Prostate gland (tissue), 2 donors: ENCODE measurements around the gene MYO16. TPM values are rescaled to one million over a fixed set of nuclear protein-coding genes. Genes with fewer than 3 reads are reported as not detected.

Experiments
- DNase-seq: peaks from one replicate; pipeline ENCODE4 v3.0.0-alpha.2; 2019; ENCODE audit warnings: low spot score
- H3K27ac ChIP-seq, 2 donors: fragments of 200-600 bp; sonication (generic); 2 replicates each; pipeline ENCODE4 v1.5.1; 2017 to 2019
- H3K27me3 ChIP-seq: fragments of 200-600 bp; sonication (generic); replicated peaks from 2 replicates; pipeline ENCODE4 v1.5.1; 2019; ENCODE audit not compliant: insufficient read depth
- H3K36me3 ChIP-seq, 2 donors: fragments of 200-600 bp; sonication (generic); 1 replicate in 1 of 2; 2 replicates in 1 of 2; pipeline versions ENCODE4 v1.5.1 to v1.8.1; 2017 to 2019
- H3K4me1 ChIP-seq: fragments of 200-600 bp; sonication (generic); replicated peaks from 2 replicates; pipeline ENCODE4 v1.5.1; 2019
- H3K4me3 ChIP-seq, 2 donors: fragments of 200-600 bp; sonication (generic); 2 replicates each; pipeline ENCODE4 v1.5.1; 2017 to 2019
- H3K9me3 ChIP-seq: fragments of 200-600 bp; sonication (generic); 2 replicates; pipeline ENCODE4 v1.5.1; 2017
- POLR2A ChIP-seq: fragments of 450-650 bp; IDR thresholded peaks from one replicate; pipeline ENCODE4 v1.6.1; 2016; ENCODE audit warnings: antibody characterized with exemption, mild to moderate bottlenecking
- POLR2AphosphoS5 ChIP-seq: sonication (generic); formaldehyde crosslinking; IDR thresholded peaks from one replicate; pipeline ENCODE4 v1.6.1; 2017; ENCODE audit warnings: antibody characterized with exemption
- WGBS: methylation state at CpG from one replicate; pipeline ENCODE4 v1.1.5; 2018; 5-methylcytosine and 5-hydroxymethylcytosine counted together
- intact Hi-C: fragments of 100-400 bp; cut with DNase I; formaldehyde crosslinking; loops from one replicate; pipeline ENCODE4 v1.14.2; 2022
- total RNA-seq, 2 donors: library from RNA; depleted of rRNA; stranded (reverse); fragments of >200 nt; gene quantifications; one replicate each; pipeline ENCODE4 v1.1.0, GENCODE V29; 2016
- TF ChIP-seq, protein P1 (sequence below), 4 experiments: fragments of 200-600 bp in 2 of 4; fragments of 450-650 bp in 2 of 4; sonication (generic) in 2 of 4; IDR thresholded peaks; 1 replicate in 3 of 4; 2 replicates in 1 of 4; pipeline ENCODE4 v1.5.1; 2016 to 2019; ENCODE audit warnings: antibody characterized with exemption in 4 of 4, mild to moderate bottlenecking in 2 of 4, moderate library complexity in 2 of 4

Gene MYO16
- total RNA-seq, 2 donors from 2014 or later, result 0.14 to 0.85 TPM

DNA sequence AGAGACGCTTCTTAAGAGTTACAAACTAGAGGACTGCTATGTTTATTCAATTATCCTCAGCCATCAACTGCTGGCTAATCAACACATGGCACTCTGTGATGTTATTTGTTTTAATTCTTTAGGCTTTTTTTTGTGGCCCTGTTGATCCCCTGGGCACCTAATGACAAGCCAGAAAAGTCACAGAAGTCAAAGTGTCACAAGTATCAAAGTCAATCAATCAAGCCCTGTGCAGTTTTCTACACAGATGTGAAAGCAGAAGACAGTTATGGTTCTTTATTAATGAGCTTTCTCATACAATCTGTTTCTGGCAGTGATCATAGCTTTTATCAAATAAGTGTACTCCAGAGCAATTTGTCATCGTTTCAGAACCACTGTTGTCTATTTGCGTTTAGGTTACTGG lies 34.3 kb downstream of the MYO16 start:
- Histone ChIP-seq H3K27ac (no peak overlapping the region), H3K4me1 (no peaks in the 10 kb centered on the region), H3K9me3 (no peaks in the 10 kb centered on the region), H3K27me3 (no peaks in the 10 kb centered on the region), H3K36me3 (no peaks in the 10 kb centered on the region), H3K4me3 (no peak overlapping the region)
- no peak for DNase-seq
- WGBS, result 81% methylated on average over 3 of the region's 3 CpGs
- intact Hi-C loops, result no loop called here
- TF ChIP-seq, protein P1, sequence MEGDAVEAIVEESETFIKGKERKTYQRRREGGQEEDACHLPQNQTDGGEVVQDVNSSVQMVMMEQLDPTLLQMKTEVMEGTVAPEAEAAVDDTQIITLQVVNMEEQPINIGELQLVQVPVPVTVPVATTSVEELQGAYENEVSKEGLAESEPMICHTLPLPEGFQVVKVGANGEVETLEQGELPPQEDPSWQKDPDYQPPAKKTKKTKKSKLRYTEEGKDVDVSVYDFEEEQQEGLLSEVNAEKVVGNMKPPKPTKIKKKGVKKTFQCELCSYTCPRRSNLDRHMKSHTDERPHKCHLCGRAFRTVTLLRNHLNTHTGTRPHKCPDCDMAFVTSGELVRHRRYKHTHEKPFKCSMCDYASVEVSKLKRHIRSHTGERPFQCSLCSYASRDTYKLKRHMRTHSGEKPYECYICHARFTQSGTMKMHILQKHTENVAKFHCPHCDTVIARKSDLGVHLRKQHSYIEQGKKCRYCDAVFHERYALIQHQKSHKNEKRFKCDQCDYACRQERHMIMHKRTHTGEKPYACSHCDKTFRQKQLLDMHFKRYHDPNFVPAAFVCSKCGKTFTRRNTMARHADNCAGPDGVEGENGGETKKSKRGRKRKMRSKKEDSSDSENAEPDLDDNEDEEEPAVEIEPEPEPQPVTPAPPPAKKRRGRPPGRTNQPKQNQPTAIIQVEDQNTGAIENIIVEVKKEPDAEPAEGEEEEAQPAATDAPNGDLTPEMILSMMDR (IDR thresholded peaks at IDR 0.05), result no peak
- TF ChIP-seq POLR2A (no peak), POLR2AphosphoS5 (no peak)

DNA sequence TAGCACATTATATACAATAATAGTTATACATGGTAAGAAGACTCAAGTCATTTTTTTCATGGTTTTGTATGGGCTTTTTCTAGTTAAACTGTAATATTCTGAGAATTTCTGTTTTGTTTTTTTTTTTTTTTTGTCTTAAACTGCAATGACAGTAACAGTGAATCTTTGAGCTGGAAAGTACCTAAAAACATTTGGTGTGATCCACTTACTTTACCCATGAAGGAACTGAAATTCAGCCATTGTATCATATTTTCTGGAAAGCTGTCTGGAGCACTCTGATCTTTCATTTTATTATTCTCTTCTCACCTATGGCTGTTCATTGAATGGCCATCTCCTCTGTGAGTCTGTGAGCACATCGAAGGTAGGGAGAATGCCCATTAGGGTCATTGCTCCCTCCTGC lies 37.8 kb downstream of the MYO16 start:
- WGBS, result 92% methylated on average over 1 of the region's 1 CpG
- intact Hi-C loops, result no loop called here
- Histone ChIP-seq H3K36me3 (no peaks in the 10 kb centered on the region), H3K27ac (no peak overlapping the region), H3K4me1 (no peaks in the 10 kb centered on the region), H3K9me3 (no peaks in the 10 kb centered on the region), H3K4me3 (no peak overlapping the region), H3K27me3 (no peaks in the 10 kb centered on the region)
- TF ChIP-seq POLR2AphosphoS5, result no peak
- TF ChIP-seq, protein P1 (IDR thresholded peaks at IDR 0.05), result no peak
- TF ChIP-seq POLR2A, result no peak
- DNase-seq, result no peak

DNA sequence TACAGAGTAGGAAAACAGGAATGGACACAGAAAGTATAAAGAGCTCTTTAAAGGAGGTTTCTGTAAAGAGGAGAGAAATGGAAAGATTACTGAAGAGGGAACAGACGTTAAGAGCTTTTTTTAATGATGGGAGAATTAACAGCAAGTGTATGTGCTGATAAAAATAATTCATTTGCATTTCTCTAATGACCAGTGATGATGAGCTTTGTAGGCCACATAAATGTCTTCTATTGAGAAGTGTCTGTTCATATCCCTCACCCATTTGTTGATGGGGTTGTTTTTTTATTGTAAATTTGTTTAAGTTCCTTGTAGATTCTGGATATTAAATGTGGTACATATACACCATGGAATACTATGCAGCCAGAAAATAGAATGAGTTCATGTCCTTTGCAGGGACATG lies 40.0 kb downstream of the MYO16 start:
- 74% methylated on average over 1 of the region's 1 CpG for WGBS

DNA sequence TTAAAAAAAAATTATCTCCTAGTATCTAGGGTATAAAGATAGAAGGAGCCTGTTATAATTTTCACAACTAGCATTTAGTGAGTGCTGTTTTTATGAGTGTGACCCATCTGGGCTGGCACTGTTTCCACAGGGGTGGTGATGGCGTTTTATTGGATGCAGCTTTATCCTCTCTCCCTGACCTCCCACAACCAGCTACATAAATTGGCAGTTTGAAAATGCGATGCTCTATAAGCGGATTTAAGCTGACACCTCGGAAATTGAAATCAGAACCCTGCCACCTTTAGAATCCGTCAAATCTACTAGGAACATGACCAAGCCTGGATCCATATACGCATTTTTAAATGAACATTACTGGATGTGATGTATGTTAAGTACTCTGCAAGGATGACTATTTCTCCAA lies 44.9 kb downstream of the MYO16 start:
- H3K9me3 ChIP-seq, result no peaks in the 10 kb centered on the region
- no peaks in the 10 kb centered on the region for H3K27me3 ChIP-seq
- no peak overlapping the region for H3K27ac ChIP-seq
- DNase-seq, result no peak
- 71% methylated on average over 6 of the region's 6 CpGs for WGBS
- no peak overlapping the region for H3K4me3 ChIP-seq
- TF ChIP-seq, protein P1 (IDR thresholded peaks at IDR 0.05), result no peak
- no peak for TF ChIP-seq POLR2A
- TF ChIP-seq POLR2AphosphoS5, result no peak
- intact Hi-C loops, result no loop called here
- no peaks in the 10 kb centered on the region for H3K36me3 ChIP-seq
- H3K4me1 ChIP-seq, result no peaks in the 10 kb centered on the region

More for the DNA sequence above, 40.0 kb downstream of the MYO16 start:
- Histone ChIP-seq H3K4me1 (no peaks in the 10 kb centered on the region), H3K4me3 (no peak overlapping the region), H3K27ac (no peak overlapping the region), H3K36me3 (no peaks in the 10 kb centered on the region), H3K9me3 (no peaks in the 10 kb centered on the region), H3K27me3 (no peaks in the 10 kb centered on the region)
- intact Hi-C loops, result no loop called here
- TF ChIP-seq, protein P1 (IDR thresholded peaks at IDR 0.05), result no peak
- TF ChIP-seq POLR2A, result no peak
- TF ChIP-seq POLR2AphosphoS5, result no peak
- no peak for DNase-seq

DNA sequence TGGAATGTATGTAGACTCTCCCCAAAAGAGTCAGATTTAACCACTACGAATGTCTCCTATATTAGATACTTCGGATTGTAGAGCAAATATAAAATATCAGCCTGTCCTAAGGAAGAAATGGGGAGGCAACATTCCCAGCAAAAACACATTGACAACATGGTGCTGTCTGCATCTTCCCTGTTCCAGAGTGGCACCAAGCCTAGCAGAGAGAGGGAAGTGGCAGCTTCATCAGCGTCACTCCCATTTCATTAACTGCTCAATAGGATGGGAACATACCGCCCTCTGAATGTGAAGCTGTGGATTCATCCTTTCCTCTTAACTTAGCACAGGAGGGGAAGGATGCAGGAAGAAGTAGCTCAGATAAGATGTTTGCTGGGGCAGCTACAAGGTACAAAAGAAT lies 45.4 kb downstream of the MYO16 start:
- Histone ChIP-seq H3K4me1 (no peaks in the 10 kb centered on the region), H3K36me3 (no peaks in the 10 kb centered on the region), H3K27ac (no peak overlapping the region), H3K4me3 (no peak overlapping the region), H3K27me3 (no peaks in the 10 kb centered on the region), H3K9me3 (no peaks in the 10 kb centered on the region)
- DNase-seq, result no peak
- intact Hi-C loops, result no loop called here
- TF ChIP-seq POLR2AphosphoS5 (no peak), POLR2A (no peak)
- TF ChIP-seq, protein P1 (IDR thresholded peaks at IDR 0.05), result no peak
- 85% methylated on average over 4 of the region's 4 CpGs for WGBS
